ENCODE data around the gene EEF1G.
"Not testable (repeated sequence)": the region's sequence is repeated elsewhere in the genome, so short reads cannot be mapped to it uniquely, and the experiment has no call there.

EEF1G gene

DNA sequence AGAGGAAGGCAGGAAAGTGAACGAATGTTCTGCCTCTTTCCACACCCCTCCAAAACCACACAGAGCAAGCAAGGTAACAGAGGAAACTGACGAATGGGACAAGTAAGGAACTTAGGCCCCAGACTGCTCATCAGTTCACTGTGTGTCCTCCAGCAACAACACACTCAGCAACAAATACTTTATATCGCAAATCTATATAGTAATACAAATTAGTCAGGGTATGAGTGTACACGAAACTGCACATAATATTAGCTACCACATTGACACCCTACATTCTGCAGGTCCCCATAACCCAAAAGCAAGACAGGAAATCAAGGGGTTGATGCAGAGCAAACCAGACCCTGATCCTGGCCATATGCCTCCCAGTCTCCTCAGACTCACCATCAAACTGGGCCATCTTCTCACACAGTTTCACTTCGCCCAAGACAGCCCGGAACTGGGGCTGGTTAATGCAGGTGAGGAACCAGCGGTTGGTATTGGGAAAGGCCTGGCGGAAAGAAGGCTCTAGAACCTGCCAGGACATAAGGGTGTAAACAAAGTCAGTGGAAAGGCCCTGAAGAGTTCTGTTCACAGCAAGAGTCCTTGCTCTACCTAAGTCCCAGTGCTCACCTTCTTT is 6.6 kb downstream of the EEF1G start:
- no peak for DNase-seq (ENCODE audit: low read depth)
- TF ChIP-seq, protein P1, sequence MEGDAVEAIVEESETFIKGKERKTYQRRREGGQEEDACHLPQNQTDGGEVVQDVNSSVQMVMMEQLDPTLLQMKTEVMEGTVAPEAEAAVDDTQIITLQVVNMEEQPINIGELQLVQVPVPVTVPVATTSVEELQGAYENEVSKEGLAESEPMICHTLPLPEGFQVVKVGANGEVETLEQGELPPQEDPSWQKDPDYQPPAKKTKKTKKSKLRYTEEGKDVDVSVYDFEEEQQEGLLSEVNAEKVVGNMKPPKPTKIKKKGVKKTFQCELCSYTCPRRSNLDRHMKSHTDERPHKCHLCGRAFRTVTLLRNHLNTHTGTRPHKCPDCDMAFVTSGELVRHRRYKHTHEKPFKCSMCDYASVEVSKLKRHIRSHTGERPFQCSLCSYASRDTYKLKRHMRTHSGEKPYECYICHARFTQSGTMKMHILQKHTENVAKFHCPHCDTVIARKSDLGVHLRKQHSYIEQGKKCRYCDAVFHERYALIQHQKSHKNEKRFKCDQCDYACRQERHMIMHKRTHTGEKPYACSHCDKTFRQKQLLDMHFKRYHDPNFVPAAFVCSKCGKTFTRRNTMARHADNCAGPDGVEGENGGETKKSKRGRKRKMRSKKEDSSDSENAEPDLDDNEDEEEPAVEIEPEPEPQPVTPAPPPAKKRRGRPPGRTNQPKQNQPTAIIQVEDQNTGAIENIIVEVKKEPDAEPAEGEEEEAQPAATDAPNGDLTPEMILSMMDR (conservative IDR thresholded peaks at IDR 0.05; ENCODE audit: control insufficient read depth, insufficient read depth, low read depth, low read length), result no peak
- no peak overlapping the region for H3K4me3 ChIP-seq (ENCODE audit: control insufficient read depth, low read depth, low read length)

DNA sequence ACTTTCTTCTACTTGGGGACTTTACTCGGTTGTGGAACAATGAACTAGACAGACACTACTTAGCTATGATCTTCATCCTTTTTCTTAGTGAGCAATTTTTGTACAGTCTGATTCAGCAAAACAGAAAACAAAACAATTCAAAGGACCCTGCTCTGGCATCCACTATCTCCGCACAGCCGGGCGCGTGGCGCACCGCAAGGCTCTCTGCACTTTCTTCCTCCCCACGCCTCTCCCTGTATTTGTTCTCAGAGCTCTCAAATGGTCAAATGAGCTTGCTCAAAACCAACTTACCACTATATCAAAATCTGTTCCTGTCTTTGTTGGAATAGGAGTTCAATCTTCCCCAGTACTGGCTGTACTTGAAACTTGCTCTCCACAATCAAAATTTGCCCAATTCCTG is 7.4 kb downstream of the EEF1G start:
- DNase-seq (ENCODE audit: low read depth), result no peak
- H3K4me3 ChIP-seq (ENCODE audit: control insufficient read depth, low read depth, low read length), result no peak overlapping the region
- TF ChIP-seq, protein P1 (conservative IDR thresholded peaks at IDR 0.05; ENCODE audit: control insufficient read depth, insufficient read depth, low read depth, low read length), result no peak

DNA sequence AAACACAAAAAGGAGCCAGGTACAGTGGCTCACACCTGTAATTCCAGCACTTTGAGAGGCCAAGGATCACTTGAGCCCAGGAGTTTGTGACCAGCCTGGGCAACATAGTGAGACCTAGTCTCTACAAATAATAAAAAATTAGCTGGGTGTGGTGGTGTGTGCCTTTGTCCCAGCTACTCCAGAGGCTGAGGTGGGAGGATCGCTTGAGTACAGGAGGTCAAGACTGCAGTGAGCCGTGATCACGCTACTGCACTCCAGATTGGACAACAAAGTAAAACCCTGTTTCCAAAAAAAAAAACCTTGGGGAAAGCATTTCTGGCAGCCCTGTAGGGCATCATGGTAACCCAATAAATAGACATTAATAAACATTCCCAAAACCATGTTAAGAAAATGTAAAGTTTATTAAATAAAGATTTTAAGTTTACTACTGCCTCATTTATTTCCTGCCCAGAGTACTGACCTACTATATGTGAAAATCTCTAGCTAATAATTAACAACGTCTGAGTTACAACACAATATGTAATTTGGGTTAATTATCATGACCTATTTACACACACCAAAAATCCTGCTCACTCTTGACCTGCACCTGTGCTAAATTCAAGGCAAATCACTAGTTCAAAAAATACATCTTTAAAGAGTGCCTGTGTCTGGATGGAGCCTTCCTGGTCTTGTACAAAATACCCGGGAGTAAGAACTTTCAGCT is 8.4 kb downstream of the EEF1G start:
- H3K4me3 ChIP-seq (ENCODE audit: control insufficient read depth, low read depth, low read length), result no peak overlapping the region
- DNase-seq (ENCODE audit: low read depth), result no peak
- TF ChIP-seq, protein P1 (conservative IDR thresholded peaks at IDR 0.05; ENCODE audit: control insufficient read depth, insufficient read depth, low read depth, low read length), result no peak

DNA sequence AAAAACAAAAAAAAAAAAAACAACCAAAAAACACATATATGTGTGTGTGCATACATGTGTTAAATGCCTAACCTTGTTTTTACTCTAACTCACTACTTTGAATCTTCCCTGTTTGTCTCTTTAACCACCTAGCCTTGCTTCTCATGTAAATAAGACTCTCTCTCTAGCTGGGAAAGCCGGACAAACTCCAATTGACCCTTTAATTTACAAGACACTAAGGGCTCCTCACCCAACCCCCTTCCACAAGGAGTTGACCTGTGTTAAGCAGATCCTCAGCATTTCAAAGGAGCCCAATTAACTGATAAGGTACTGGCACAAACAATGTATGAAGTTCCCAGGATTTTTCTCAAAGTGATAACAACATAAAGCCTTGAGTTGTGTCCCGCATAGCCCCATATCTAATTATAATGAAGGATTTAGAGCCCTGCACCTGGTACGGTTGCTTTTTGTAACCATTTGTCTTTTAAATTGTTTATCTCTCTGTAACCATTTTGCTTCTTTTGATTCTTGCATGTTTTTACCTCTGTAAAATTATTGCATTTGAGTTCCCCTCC is 11.9 kb downstream of the EEF1G start:
- not testable (repeated sequence) for DNase-seq (ENCODE audit: low read depth); H3K4me3 ChIP-seq (ENCODE audit: control insufficient read depth, low read depth, low read length)

DNA sequence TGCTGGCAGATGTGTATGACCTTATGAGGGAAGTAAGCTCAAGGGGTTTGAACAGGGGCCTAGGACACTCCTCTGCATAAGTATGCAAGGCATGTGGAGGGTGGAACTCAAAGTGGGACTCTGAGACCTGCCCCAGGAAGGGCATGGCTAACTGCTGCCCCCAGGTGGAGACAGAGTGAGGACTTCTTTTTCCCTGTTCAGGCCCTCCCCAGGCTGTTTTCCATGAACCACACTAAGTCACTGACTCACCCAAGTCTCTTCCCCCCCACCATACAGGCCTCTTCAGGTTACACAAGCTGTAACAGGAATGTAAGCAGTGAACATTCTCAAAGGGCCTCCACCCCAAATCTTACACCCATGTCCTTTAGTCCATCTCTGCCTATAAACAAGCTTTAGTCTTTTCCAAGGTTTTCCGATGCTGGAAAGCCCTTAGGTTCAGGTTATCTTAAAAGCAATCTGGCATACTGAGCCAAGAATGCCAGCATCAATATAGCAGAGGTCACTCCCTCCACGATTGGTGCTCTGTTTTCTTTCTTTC is 13.1 kb downstream of the EEF1G start:
- no peak overlapping the region for H3K4me3 ChIP-seq (ENCODE audit: control insufficient read depth, low read depth, low read length)
- DNase-seq (ENCODE audit: low read depth), result peak; percentile 98

DNA sequence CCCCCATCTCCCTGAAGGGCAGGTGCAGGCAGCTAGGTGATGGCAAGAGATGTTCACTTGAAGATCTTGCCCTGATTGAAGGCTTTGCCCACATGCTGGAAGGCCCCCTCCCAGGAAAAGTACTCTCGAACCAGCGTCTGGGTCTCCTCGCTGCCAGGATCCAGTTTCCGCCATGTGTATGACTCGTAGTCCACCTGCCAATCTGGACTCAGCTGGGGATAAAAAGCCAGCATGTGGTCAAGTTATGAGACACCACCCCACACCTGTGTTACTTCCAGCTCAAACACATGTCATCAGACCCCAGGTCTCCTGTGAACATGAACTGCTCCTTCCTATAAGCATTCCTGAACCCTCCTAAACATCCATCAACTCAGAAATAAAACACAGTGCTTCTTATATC is 14.1 kb downstream of the EEF1G start:
- DNase-seq (ENCODE audit: low read depth); H3K4me3 ChIP-seq (ENCODE audit: control insufficient read depth, low read depth, low read length): not testable (repeated sequence)

More for the DNA sequence above, 13.1 kb downstream of the EEF1G start:
- TF ChIP-seq, protein P1 (conservative IDR thresholded peaks at IDR 0.05; ENCODE audit: control insufficient read depth, insufficient read depth, low read depth, low read length), result peak; percentile 98

DNA sequence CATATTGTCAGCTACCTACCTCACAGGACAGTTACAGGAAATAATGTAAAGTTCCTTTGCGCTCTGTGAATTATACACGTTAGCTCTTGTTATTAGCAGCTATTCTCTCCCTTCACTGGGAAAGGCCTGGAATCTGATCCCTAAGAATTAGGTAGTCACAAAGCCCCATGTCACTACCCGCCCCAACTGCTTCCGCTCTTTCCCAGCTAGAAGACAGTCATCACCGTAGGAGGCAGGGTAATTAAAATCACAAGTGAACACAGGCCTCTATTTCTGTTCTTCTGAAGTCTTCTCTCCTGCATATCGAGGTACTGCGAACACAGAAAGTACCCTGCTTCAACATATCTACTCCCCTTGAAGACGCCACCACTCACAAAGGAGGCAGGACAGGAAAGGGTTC is 14.5 kb downstream of the EEF1G start:
- no peak overlapping the region for H3K4me3 ChIP-seq (ENCODE audit: control insufficient read depth, low read depth, low read length)
- no peak for DNase-seq (ENCODE audit: low read depth)
- TF ChIP-seq, protein P1 (conservative IDR thresholded peaks at IDR 0.05; ENCODE audit: control insufficient read depth, insufficient read depth, low read depth, low read length), result no peak
